Heart right ventricle (tissue), 16 donors: ENCODE measurements around the gene LILRB3. TPM values are rescaled to one million over a fixed set of nuclear protein-coding genes. Genes with fewer than 3 reads are reported as not detected.
"Not testable (repeated sequence)": the region's sequence is repeated elsewhere in the genome, so short reads cannot be mapped to it uniquely, and the experiment has no call there.

Experiments used
- ATAC-seq, 8 donors: fragments of 200-7000 bp; cut with Tn5 transposase; one replicate each; pipeline ENCODE4 v1.9.1; 2020; ENCODE audit warnings: mild to moderate bottlenecking in 8 of 8, moderate library complexity in 8 of 8, moderate number of reproducible peaks in 1 of 8
- DNase-seq, 2 donors: peaks; one replicate each; pipeline ENCODE4 v3.0.0-alpha.2; 2020
- H3K27ac ChIP-seq, 10 donors: fragments of 200-600 bp; sonication (generic) in 2 of 10; one replicate each; pipeline versions ENCODE4 v1.5.0 to v1.8.0; 2020 to 2022; ENCODE audit warnings: mild to moderate bottlenecking in 3 of 10
- H3K27me3 ChIP-seq, 7 donors: fragments of 200-600 bp; one replicate each; pipeline ENCODE4 v1.8.0; 2021 to 2022; ENCODE audit warnings: mild to moderate bottlenecking in 2 of 7
- H3K36me3 ChIP-seq, 9 donors: fragments of 200-600 bp; sonication (generic) in 1 of 9; one replicate each; pipeline versions ENCODE4 v1.5.0 to v1.8.0; 2020 to 2022; ENCODE audit warnings: mild to moderate bottlenecking in 2 of 9
- H3K4me1 ChIP-seq, 9 donors: fragments of 200-600 bp; sonication (generic) in 1 of 9; one replicate each; pipeline versions ENCODE4 v1.5.0 to v1.8.0; 2020 to 2022; ENCODE audit warnings: mild to moderate bottlenecking in 4 of 9
- H3K4me3 ChIP-seq, 10 donors: fragments of 200-600 bp; sonication (generic) in 2 of 10; one replicate each; pipeline versions ENCODE4 v1.5.0 to v1.8.0; 2020 to 2022; ENCODE audit warnings: mild to moderate bottlenecking in 7 of 10, moderate library complexity in 2 of 10
- H3K9me3 ChIP-seq, 11 donors: fragments of 200-600 bp in 10 of 11; sonication (generic) in 2 of 11; one replicate each; pipeline versions ENCODE4 v1.5.0 to v1.8.0; 2013 to 2022; ENCODE audit warnings: mild to moderate bottlenecking in 2 of 11, control low read depth in 1 of 11, moderate library complexity in 1 of 11
- WGBS, 2 donors: extraction: QIAGEN DNeasy Blood & Tissue Kit; methylation state at CpG; one replicate each; pipeline ENCODE4 v1.1.7; 2013; ENCODE audit warnings: inconsistent platforms in 1 of 2; 5-methylcytosine and 5-hydroxymethylcytosine counted together
- intact Hi-C, 10 donors: fragments of 100-400 bp; cut with DNase I; formaldehyde crosslinking; loops; one replicate each; pipeline versions ENCODE4 v1.11.1 to v1.14.2; 2022
- polyA plus RNA-seq, 2 donors: library from polyadenylated mRNA; stranded (reverse); fragments of 200-250 nt; gene quantifications; one replicate each; pipeline ENCODE4 v1.2.3, GENCODE V29; 2013
- total RNA-seq, 10 donors: library from RNA; stranded (reverse); fragmentation: NEBNext Ultra II Directional in 3 of 10; extraction: Animal tissue kit (Norgen Biotek cat#: 25700) in 3 of 10; gene quantifications; one replicate each; pipeline versions ENCODE4 v1.2.1 to v1.2.4, GENCODE V29; 2021 to 2023
- TF ChIP-seq, protein P1 (sequence below), 9 donors: fragments of 200-600 bp; sonication (generic) in 2 of 9; IDR thresholded peaks; one replicate each; pipeline versions ENCODE4 v1.5.0 to v1.8.0; 2021 to 2022; ENCODE audit warnings: antibody characterized with exemption in 9 of 9, mild to moderate bottlenecking in 5 of 9, moderate library complexity in 1 of 9
- donor health status: Arrhythmogenic right ventricular cardiomyopathy.
- donor health status: ischemic (EF 13 %, LVEDD 7.1; RV severe dilation, severe dysfunction).
- donor health status: healthy with polysubstance abuse.
- donor health status: DM: no; HTN: yes; CAD: no.
- donor health status: DM: no; HTN: no; CAD: no.
- donor health status: ischemic (EF 25% LVEDD 6.9; RV normal size, moderate dysfunction).
- donor health status: ischemic (EF 25% LVEDD 5.7; RV mildly dilated, moderate dysfunction).
- donor health status: healthy.
- donor health status: DM: yes; HTN: yes; CAD: no.
- donor health status: Ischemic cardiomyopathy.
- donor health status: ischemic (EF 35%, LVEDD 5.7; RV mildly dilated, moderate dysfunction).
- donor health status: nonischemic (EF 11% LVEDD 7.7; RV severe dilation, severe dysfunction).
- donor health status: DM: yes; HTN: yes; CAD: no.
- donor health status: PGD.
- donor health status: ischemic (EF 29% LVEDD 5.4; RV normal size, mild dysfunction).
- donor health status: nonischemic (EF 23%, LVEDD 6.1; RV moderate dilation, normal function).

Gene LILRB3
- total and polyA plus RNA-seq, 12 donors, result 0.71 to 18.3 (median 2.3) TPM

DNA sequence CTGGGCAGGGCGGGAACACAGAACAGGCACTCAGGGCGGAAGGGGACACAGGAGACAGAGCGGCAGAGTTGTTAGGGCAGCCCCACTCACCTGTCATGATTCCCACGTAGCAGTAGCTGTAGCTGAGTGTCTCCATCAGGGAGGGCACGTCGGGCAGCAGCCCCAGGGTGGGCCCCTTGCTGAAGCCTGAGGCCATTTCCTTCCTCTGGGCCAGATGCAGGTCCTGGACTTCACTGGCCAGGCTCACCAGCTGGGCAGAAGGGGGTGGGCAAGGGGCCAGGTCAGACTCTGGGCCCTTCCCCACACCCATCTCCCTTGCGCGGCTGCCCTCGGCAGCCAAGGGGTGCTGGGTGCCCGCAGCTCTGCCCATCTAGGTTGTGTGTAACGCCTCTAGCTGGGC lies 39.4 kb downstream of the LILRB3 start:
- TF ChIP-seq, protein P1, sequence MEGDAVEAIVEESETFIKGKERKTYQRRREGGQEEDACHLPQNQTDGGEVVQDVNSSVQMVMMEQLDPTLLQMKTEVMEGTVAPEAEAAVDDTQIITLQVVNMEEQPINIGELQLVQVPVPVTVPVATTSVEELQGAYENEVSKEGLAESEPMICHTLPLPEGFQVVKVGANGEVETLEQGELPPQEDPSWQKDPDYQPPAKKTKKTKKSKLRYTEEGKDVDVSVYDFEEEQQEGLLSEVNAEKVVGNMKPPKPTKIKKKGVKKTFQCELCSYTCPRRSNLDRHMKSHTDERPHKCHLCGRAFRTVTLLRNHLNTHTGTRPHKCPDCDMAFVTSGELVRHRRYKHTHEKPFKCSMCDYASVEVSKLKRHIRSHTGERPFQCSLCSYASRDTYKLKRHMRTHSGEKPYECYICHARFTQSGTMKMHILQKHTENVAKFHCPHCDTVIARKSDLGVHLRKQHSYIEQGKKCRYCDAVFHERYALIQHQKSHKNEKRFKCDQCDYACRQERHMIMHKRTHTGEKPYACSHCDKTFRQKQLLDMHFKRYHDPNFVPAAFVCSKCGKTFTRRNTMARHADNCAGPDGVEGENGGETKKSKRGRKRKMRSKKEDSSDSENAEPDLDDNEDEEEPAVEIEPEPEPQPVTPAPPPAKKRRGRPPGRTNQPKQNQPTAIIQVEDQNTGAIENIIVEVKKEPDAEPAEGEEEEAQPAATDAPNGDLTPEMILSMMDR (IDR thresholded peaks at IDR 0.05), result no peak
- peaks cover 0 to 11% (median 5%) of the 10 kb centered on the region in 9 donors for H3K4me1 ChIP-seq
- WGBS, 2 donors, result 92 to 95% methylated on average over 11 of the region's 11 CpGs
- ATAC-seq (no peak), DNase-seq (no peak)
- peaks cover 0 to 67% (median 0%) of the 10 kb centered on the region in 9 donors for H3K36me3 ChIP-seq
- intact Hi-C loops, result no loop called here
- H3K9me3 ChIP-seq, result no peaks in the 10 kb centered on the region
- H3K4me3 ChIP-seq, result no peak overlapping the region
- no peaks in the 10 kb centered on the region for H3K27me3 ChIP-seq
- H3K27ac ChIP-seq, result no peak overlapping the region

DNA sequence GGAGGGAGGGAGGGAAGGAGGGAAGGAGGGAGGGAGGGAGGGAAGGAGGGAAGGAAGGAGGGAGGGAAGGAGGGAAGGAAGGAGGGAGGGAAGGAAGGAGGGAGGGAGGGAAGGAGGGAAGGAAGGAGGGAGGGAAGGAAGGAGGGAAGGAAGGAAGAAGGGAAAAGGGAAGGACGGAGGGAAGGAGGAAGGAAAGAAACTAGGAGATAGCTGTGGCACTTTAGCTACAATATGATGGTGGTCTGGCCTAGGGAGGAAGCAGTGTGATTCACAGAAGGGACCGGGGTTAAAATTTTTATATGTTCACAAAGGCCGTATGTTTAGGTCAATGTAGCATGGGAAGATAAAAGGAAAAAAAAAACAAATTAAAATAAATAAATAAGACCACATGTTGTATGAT lies 40.9 kb downstream of the LILRB3 start:
- peaks cover 0 to 75% (median 0%) of the 10 kb centered on the region in 9 donors for H3K36me3 ChIP-seq
- H3K4me3 ChIP-seq, ATAC-seq, H3K27me3 ChIP-seq, H3K9me3 ChIP-seq, H3K27ac ChIP-seq, intact Hi-C loops, H3K4me1 ChIP-seq, DNase-seq: not testable (repeated sequence)
- WGBS, 2 donors, result 88 to 93% methylated on average over 3 of the region's 3 CpGs

DNA sequence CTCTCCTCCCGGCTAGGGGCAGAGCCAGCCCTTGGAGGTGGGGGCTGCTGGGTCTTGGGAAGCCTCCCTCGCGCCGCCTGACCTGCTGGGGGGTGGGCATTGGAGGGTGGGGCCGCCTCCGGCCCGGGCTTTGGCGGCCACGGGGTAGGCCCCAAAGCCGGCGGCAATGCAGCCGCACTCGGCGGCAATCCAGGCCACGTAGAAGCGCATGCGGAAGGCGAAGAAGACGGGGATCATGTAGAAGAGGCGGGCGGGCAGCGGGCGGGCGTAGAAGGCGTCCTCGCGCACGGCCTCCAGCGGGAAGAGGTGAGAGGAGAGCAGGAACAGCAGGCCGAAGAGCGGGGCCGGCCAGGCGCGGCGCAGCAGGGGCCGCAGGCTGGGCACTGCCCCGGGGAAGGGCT lies 42.1 kb downstream of the LILRB3 start:
- H3K4me1 ChIP-seq, result no peaks in the 10 kb centered on the region
- intact Hi-C loops, result no loop called here
- no peak overlapping the region for H3K27ac ChIP-seq
- peaks cover 0 to 75% (median 0%) of the 10 kb centered on the region in 9 donors for H3K36me3 ChIP-seq
- no peak overlapping the region for H3K4me3 ChIP-seq
- 96 to 98% methylated on average over 37 of the region's 37 CpGs for WGBS, 2 donors
- TF ChIP-seq, protein P1 (IDR thresholded peaks at IDR 0.05), result no peak
- H3K27me3 ChIP-seq, result no peaks in the 10 kb centered on the region
- DNase-seq, result no peak
- ATAC-seq, result no peak
- H3K9me3 ChIP-seq, result no peaks in the 10 kb centered on the region

DNA sequence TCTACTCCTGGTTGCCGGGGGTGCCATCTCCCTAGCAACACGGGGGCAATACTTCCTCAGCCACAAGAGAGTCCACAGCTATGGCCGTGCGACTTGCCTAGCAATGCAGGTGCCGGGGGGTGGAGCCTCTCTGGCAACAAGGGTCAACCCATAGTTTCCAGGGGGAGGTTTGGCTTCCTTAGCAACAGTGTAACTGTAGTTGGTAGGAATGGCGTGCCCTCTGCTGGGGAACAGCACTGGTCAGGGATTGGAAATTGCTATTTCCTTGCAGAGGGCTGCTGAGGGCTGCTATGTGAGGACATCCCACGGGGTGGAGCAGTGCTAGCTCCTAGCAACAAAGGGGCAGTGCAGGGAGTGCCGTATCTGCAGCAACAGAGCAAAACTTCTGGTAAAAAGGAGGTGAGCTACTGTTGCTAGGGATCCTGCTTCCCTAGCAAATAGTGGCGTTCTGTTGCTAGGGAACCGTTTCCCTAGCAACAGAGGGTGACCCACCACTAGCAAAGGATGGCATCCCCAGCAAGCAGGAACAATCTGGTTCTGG lies 42.8 kb downstream of the LILRB3 start:
- H3K4me1 ChIP-seq, result no peaks in the 10 kb centered on the region
- 57 to 60% methylated on average over 10 of the region's 10 CpGs for WGBS, 2 donors
- no peaks in the 10 kb centered on the region for H3K9me3 ChIP-seq
- ATAC-seq (peak in 5 of 8 donors; percentile 13 to 45 (median 32)), DNase-seq (no peak)
- TF ChIP-seq, protein P1 (IDR thresholded peaks at IDR 0.05), result peak in 4 of 9 donors; percentile 11 to 27 (median 18)
- H3K27ac ChIP-seq, result no peak overlapping the region
- H3K27me3 ChIP-seq, result no peaks in the 10 kb centered on the region
- intact Hi-C loops, result no loop called here
- peaks cover 0 to 73% (median 0%) of the 10 kb centered on the region in 9 donors for H3K36me3 ChIP-seq
- no peak overlapping the region for H3K4me3 ChIP-seq

DNA sequence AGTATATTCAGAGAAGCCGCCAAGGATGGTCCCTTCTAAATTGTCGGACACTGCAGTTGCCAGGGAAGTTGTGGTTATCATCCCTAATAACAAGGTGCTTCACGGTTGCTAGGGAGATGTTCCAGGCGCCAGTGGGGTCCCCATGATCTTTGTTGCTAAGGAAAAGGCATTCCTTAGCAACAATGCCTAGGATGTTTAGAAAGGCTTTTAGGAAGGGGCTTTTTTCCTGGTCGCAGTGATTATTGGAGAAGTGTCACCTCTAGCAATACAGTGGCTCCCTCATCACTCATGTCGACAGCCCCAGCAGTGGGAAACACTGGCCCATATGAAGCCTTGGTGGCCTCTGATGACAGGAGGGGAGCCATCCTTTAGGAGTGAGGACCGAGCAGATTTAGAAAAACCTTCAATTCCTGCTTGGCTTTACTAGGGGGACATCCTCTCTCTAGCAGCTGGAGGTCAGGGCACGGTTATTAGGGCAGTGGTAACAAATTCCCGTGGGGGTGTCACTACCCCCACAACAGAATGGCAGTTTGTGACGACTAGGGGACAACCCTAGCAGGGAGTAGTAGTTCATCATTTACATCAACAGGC lies 43.5 kb downstream of the LILRB3 start:
- Histone ChIP-seq H3K9me3 (no peaks in the 10 kb centered on the region), H3K4me1 (no peaks in the 10 kb centered on the region), H3K27me3 (no peaks in the 10 kb centered on the region), H3K4me3 (no peak overlapping the region), H3K27ac (no peak overlapping the region), H3K36me3 (peaks cover 0 to 73% (median 0%) of the 10 kb centered on the region in 9 donors)
- intact Hi-C loops, result no loop called here
- TF ChIP-seq, protein P1 (IDR thresholded peaks at IDR 0.05), result no peak
- no peak for DNase-seq
- ATAC-seq, result peak in 1 of 8 donors; percentile 6
- 83 to 86% methylated on average over 10 of the region's 10 CpGs for WGBS, 2 donors
